ENCODE data around the gene AHCYL2. TPM values are rescaled to one million over a fixed set of nuclear protein-coding genes. Genes with fewer than 3 reads are reported as not detected.

Gene AHCYL2
- total RNA-seq, 3 donors from 2014 or later (not counting 1 experiment from before 2014, with no cell fraction given): 11.6 to 15.2 (median 14.5) TPM

- Histone ChIP-seq H3K4me1 (ENCODE audit: control insufficient read depth, insufficient read depth, low read length) (no peaks in the 10 kb centered on the region), H3K36me3 (ENCODE audit: control insufficient read depth, insufficient read depth, low read length) (no peaks in the 10 kb centered on the region), H3K27me3 (ENCODE audit: control insufficient read depth, insufficient read depth, low read length) (no peaks in the 10 kb centered on the region), H3K4me3 (ENCODE audit: low read length) (no peak overlapping the region), H3K9me3 (ENCODE audit: control insufficient read depth, insufficient read depth, low read length) (no peaks in the 10 kb centered on the region), H3K27ac (ENCODE audit: low read length) (no peak overlapping the region)
- ATAC-seq (no peak), DNase-seq (no peak)
- Mint-ChIP-seq H3K9me3 (no peaks in the 10 kb centered on the region), H3K4me3 (no peak overlapping the region), H3K36me3 (no peaks in the 10 kb centered on the region), H3K4me1 (peaks cover 6 to 9% of the 10 kb centered on the region in 2 donors), H3K27ac (no peak overlapping the region), H3K27me3 (ENCODE audit: low read depth in 2 of 2) (no peaks in the 10 kb centered on the region)
- no peak for TF ChIP-seq CTCF (IDR thresholded peaks at IDR 0.05)
- intact Hi-C loops (cut with micrococcal nuclease): no loop called here
Measured at GRCh38 chr7:129362496-129362895, 137.7 kb downstream of the AHCYL2 start.

GRCh38 chr7:129367349-129367699 lies 142.5 kb downstream of the AHCYL2 start:
- no peak for TF ChIP-seq CTCF (IDR thresholded peaks at IDR 0.05)
- intact Hi-C loops (cut with micrococcal nuclease): loop anchor here (1.0 kb wide), 5 partner anchors 105 to 643 kb away; no protein-coding TSS in a partner anchor
- Mint-ChIP-seq H3K36me3 (no peaks in the 10 kb centered on the region), H3K4me3 (peak overlapping the region; percentile 73), H3K9me3 (no peaks in the 10 kb centered on the region), H3K27ac (peak overlapping the region in 1 of 2 donors; percentile 81), H3K4me1 (peaks cover 16 to 20% of the 10 kb centered on the region in 2 donors), H3K27me3 (ENCODE audit: low read depth in 2 of 2) (no peaks in the 10 kb centered on the region)
- H3K4me3 ChIP-seq (ENCODE audit: low read length): no peak overlapping the region
- H3K9me3 ChIP-seq (ENCODE audit: control insufficient read depth, insufficient read depth, low read length): no peaks in the 10 kb centered on the region
- no peak for DNase-seq
- H3K4me1 ChIP-seq (ENCODE audit: control insufficient read depth, insufficient read depth, low read length): peaks cover 14% of the 10 kb centered on the region
- 91% methylated on average over 1 of the region's 1 CpG for WGBS (ENCODE audit: insufficient coverage)
- ATAC-seq: peak in 1 of 3 donors; percentile 8
- H3K27me3 ChIP-seq (ENCODE audit: control insufficient read depth, insufficient read depth, low read length): no peaks in the 10 kb centered on the region
- H3K36me3 ChIP-seq (ENCODE audit: control insufficient read depth, insufficient read depth, low read length): no peaks in the 10 kb centered on the region
- H3K27ac ChIP-seq (ENCODE audit: low read length): no peak overlapping the region

DNA sequence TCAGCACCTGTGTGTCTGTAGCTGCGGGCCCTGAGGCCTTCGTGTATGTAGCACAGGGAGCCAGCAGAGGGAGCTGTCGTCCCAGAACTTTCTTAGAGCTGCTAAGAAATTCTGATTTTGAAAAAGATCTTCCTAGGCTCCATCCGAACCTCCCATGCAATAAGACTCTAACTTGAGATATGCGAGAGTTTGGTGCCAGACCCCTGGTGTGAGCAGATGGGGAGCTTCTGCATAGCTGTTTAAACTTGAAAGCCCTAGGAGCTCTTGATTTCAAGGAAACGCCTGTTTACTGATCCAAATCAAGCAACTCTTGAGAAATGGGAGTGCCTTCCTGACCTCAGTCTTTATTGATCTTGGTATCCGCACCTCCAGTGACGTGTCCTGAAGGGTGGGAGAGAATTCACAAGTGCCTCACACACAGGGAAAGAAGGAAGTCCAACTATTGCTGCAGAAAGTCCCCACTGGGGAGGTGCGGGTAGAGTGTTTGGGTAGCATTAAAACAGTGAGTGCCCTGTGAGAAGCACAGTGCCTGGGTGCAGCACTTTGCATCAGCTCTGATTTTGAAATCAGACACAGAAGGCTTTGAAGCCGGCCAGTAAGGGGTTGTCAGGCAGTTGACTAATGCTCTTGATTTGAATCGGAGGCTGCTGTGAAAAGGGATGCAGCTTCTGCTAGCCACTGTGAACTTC lies 143.0 kb downstream of the AHCYL2 start:
- 10% methylated on average over 10 of the region's 11 CpGs for WGBS (ENCODE audit: insufficient coverage)
- DNase-seq: peak; percentile 62 to 86
- Mint-ChIP-seq H3K27ac (peak overlapping the region; percentile 14 to 81), H3K36me3 (no peaks in the 10 kb centered on the region), H3K9me3 (no peaks in the 10 kb centered on the region), H3K27me3 (ENCODE audit: low read depth in 2 of 2) (peaks cover 0 to 2% of the 10 kb centered on the region in 2 donors), H3K4me3 (peak overlapping the region; percentile 73), H3K4me1 (peaks cover 19 to 23% of the 10 kb centered on the region in 2 donors)
- intact Hi-C loops (cut with micrococcal nuclease): loop anchor here (1.0 kb wide), 5 partner anchors 104 to 642 kb away; no protein-coding TSS in a partner anchor
- H3K27ac ChIP-seq (ENCODE audit: low read length): peak overlapping the region; percentile 28
- no peaks in the 10 kb centered on the region for H3K9me3 ChIP-seq (ENCODE audit: control insufficient read depth, insufficient read depth, low read length)
- no peak overlapping the region for H3K4me3 ChIP-seq (ENCODE audit: low read length)
- H3K27me3 ChIP-seq (ENCODE audit: control insufficient read depth, insufficient read depth, low read length): no peaks in the 10 kb centered on the region
- peak; percentile 78 to 82 (median 78) for ATAC-seq
- H3K36me3 ChIP-seq (ENCODE audit: control insufficient read depth, insufficient read depth, low read length): no peaks in the 10 kb centered on the region
- peaks cover 14% of the 10 kb centered on the region for H3K4me1 ChIP-seq (ENCODE audit: control insufficient read depth, insufficient read depth, low read length)
- TF ChIP-seq CTCF (IDR thresholded peaks at IDR 0.05): peak; percentile 93

Measured in natural killer cell (primary cell).